HCT116 (cell line): ENCODE measurements around the gene CDA. TPM values are rescaled to one million over a fixed set of nuclear protein-coding genes. Genes with fewer than 3 reads are reported as not detected.

Experiments
- ATAC-seq: fragments of 200-7000 bp; cut with Tn5 transposase; 2 replicates; pipeline ENCODE4 v1.9.1; 2020; ENCODE audit warnings: mild to moderate bottlenecking, moderate library complexity
- BruUV-seq: library from RNA; stranded (reverse); fragments of 400-500 nt; replicated peaks from 2 replicates; lab custom pipeline; 2021; lab: Mats Ljungman, UMichigan
- CTCF ChIA-PET: fragments of 300-600 bp; sonication (Branson Sonifier 250); formaldehyde crosslinking; loops from one replicate; lab custom pipeline; 2021; ENCODE audit warnings: antibody characterized with exemption; lab: Charles Lee
- POLR2A ChIA-PET: fragments of 300-600, 350-600 bp; sonication (Branson Sonifier 250); formaldehyde crosslinking; loops from one replicate; lab custom pipeline; 2021; ENCODE audit warnings: antibody characterized with exemption; lab: Charles Lee
- RAD21 ChIA-PET, 2 experiments: fragments of 300-600 bp; sonication (Branson Sonifier 250); formaldehyde crosslinking; loops; one replicate each; lab custom pipeline; 2023; ENCODE audit warnings: low total read pairs in 2 of 2; ENCODE audit not compliant: uncharacterized antibody in 2 of 2, unreplicated experiment in 2 of 2, low non-redundant PET in 1 of 2; lab: Charles Lee
- DNase-seq: peaks from one replicate; pipeline ENCODE4 v3.0.0-alpha.2; 2010; ENCODE audit warnings: low read depth, low spot score
- H2AFZ ChIP-seq: fragments of 200-600 bp; shearing (Covaris generic), sonication (generic); 2 replicates; pipeline ENCODE4 v1.6.1; 2017; ENCODE audit warnings: low read depth, mixed run types, mixed read lengths, antibody characterized with exemption, low read length; ENCODE audit not compliant: poor library complexity, severe bottlenecking
- H3K27ac ChIP-seq: 2 replicates; pipeline ENCODE4 v1.5.1; 2012; ENCODE audit warnings: low read depth, low read length
- H3K27me3 ChIP-seq: fragments of 200-600 bp; sonication (generic); 2 replicates; pipeline ENCODE4 v1.6.1; 2016; ENCODE audit warnings: mixed run types, low read length, mixed read lengths; ENCODE audit not compliant: insufficient read depth
- H3K36me3 ChIP-seq, 2 experiments: fragments of 200-500 bp in 1 of 2; fragments of 200-600 bp in 1 of 2; sonication (Bioruptor generic) in 1 of 2; sonication (generic) in 1 of 2; 2 replicates each; pipeline versions ENCODE4 v1.5.1 to v1.6.1; 2014 to 2016; ENCODE audit warnings: low read length in 2 of 2, inconsistent platforms in 1 of 2, mixed read lengths in 1 of 2, mixed run types in 1 of 2; ENCODE audit not compliant: insufficient read depth in 2 of 2, control insufficient read depth in 1 of 2
- H3K4me1 ChIP-seq, 2 experiments: fragments of 200-600 bp in 1 of 2; sonication (generic) in 1 of 2; 2 replicates each; pipeline versions ENCODE4 v1.5.1 to v1.6.1; 2012 to 2017; ENCODE audit warnings: low read length in 2 of 2, inconsistent platforms in 1 of 2, mild to moderate bottlenecking in 1 of 2, mixed read lengths in 1 of 2, mixed run types in 1 of 2, moderate library complexity in 1 of 2; ENCODE audit not compliant: insufficient read depth in 2 of 2, control insufficient read depth in 1 of 2
- H3K4me2 ChIP-seq: fragments of 200-600 bp; sonication (generic); 2 replicates; pipeline ENCODE4 v1.6.1; 2017; ENCODE audit warnings: mixed run types, low read length, mixed read lengths
- H3K4me3 ChIP-seq, 2 experiments: fragments of 200-600 bp in 1 of 2; sonication (generic) in 1 of 2; replicated peaks in 1 of 2; 2 replicates each; pipeline ENCODE4 v1.5.1; 2011 to 2016; ENCODE audit warnings: low read length in 2 of 2, control low read depth in 1 of 2, low read depth in 1 of 2, mild to moderate bottlenecking in 1 of 2, mixed read lengths in 1 of 2, mixed run types in 1 of 2
- H3K79me2 ChIP-seq: fragments of 200-600 bp; sonication (generic); 2 replicates; pipeline ENCODE4 v1.6.1; 2017; ENCODE audit warnings: mild to moderate bottlenecking, mixed run types, low read length, moderate library complexity, mixed read lengths; ENCODE audit not compliant: insufficient read depth
- H3K9ac ChIP-seq: fragments of 200-600 bp; sonication (generic); 2 replicates; pipeline ENCODE4 v1.6.1; 2016; ENCODE audit warnings: low read length, mixed read lengths
- H3K9me2 ChIP-seq: fragments of 200-600 bp; sonication (generic), shearing (Covaris generic); 2 replicates; pipeline ENCODE4 v1.6.1; 2017; ENCODE audit warnings: mixed run types, mild to moderate bottlenecking, moderate library complexity; ENCODE audit not compliant: insufficient read depth
- H3K9me3 ChIP-seq, 2 experiments: fragments of 200-500 bp in 1 of 2; fragments of 200-600 bp in 1 of 2; sonication (Bioruptor generic) in 1 of 2; sonication (generic) in 1 of 2; 2 replicates each; pipeline ENCODE4 v1.6.1; 2014 to 2017; ENCODE audit warnings: low read length in 2 of 2, mixed read lengths in 2 of 2, inconsistent platforms in 1 of 2, low read depth in 1 of 2, mild to moderate bottlenecking in 1 of 2, mixed run types in 1 of 2, moderate library complexity in 1 of 2; ENCODE audit not compliant: control insufficient read depth in 1 of 2, insufficient read depth in 1 of 2
- H4K20me1 ChIP-seq: fragments of 200-600 bp; sonication (generic), shearing (Covaris generic); 2 replicates; pipeline ENCODE4 v1.6.1; 2017; ENCODE audit warnings: mixed run types, mild to moderate bottlenecking, moderate library complexity; ENCODE audit not compliant: insufficient read depth
- CBX3 ChIP-seq: IDR thresholded peaks from 2 replicates; pipeline ENCODE4 v1.6.1; 2012; ENCODE audit warnings: low read depth
- CTCF ChIP-seq, 3 experiments: fragments of 200-600 bp in 1 of 3; sonication (generic) in 1 of 3; IDR thresholded peaks in 2 of 3; conservative IDR thresholded peaks in 1 of 3; 2 replicates each; pipeline ENCODE4 v1.5.1; 2012 to 2017; ENCODE audit warnings: low read depth in 2 of 3, low read length in 2 of 3, antibody characterized with exemption in 1 of 3, borderline replicate concordance in 1 of 3, control low read depth in 1 of 3, mild to moderate bottlenecking in 1 of 3, mixed read lengths in 1 of 3, mixed run types in 1 of 3, moderate library complexity in 1 of 3; ENCODE audit not compliant: insufficient read depth in 1 of 3
- EGR1 ChIP-seq: IDR thresholded peaks from 2 replicates; pipeline ENCODE4 v1.6.1; 2012; ENCODE audit warnings: low read depth
- ELF1 ChIP-seq: IDR thresholded peaks from 2 replicates; pipeline ENCODE4 v1.6.1; 2012; ENCODE audit warnings: low read depth, borderline replicate concordance
- EZH2 ChIP-seq: fragments of 200-600 bp; sonication (generic); IDR thresholded peaks from 2 replicates; pipeline ENCODE4 v1.6.1; 2017; ENCODE audit warnings: antibody characterized with exemption, mixed run types
- FOSL1 ChIP-seq: IDR thresholded peaks from 2 replicates; pipeline ENCODE4 v1.6.1; 2012; ENCODE audit warnings: low read depth
- JUND ChIP-seq: IDR thresholded peaks from 2 replicates; pipeline ENCODE4 v1.6.1; 2012
- POLR2A ChIP-seq: IDR thresholded peaks from 2 replicates; pipeline ENCODE4 v1.7.0; 2011; ENCODE audit warnings: borderline replicate concordance; ENCODE audit not compliant: insufficient read depth, insufficient read length; ENCODE audit errors: extremely low read depth
- SIN3A ChIP-seq: IDR thresholded peaks from 2 replicates; pipeline ENCODE4 v1.6.1; 2012; ENCODE audit warnings: low read depth
- SP1 ChIP-seq: IDR thresholded peaks from 2 replicates; pipeline ENCODE4 v1.6.1; 2012; ENCODE audit warnings: low read depth
- SRF ChIP-seq: IDR thresholded peaks from 2 replicates; pipeline ENCODE4 v1.6.1; 2012; ENCODE audit warnings: low read depth
- TCF7L2 ChIP-seq: IDR thresholded peaks from 2 replicates; pipeline ENCODE4 v1.7.0; 2011; ENCODE audit warnings: borderline replicate concordance, inconsistent platforms; ENCODE audit not compliant: insufficient read depth, insufficient read length; ENCODE audit errors: extremely low read depth
- YY1 ChIP-seq: IDR thresholded peaks from 2 replicates; pipeline ENCODE4 v1.6.1; 2011; ENCODE audit warnings: low read length, low read depth, moderate library complexity, mild to moderate bottlenecking; ENCODE audit not compliant: insufficient replicate concordance; ENCODE audit errors: extremely low read depth
- ZFX ChIP-seq: fragments of 450-650 bp; IDR thresholded peaks from 2 replicates; pipeline ENCODE4 v1.6.1; 2017
- intact Hi-C: fragments of 100-400 bp; cut with micrococcal nuclease; formaldehyde crosslinking; loops from 2 replicates; pipeline ENCODE4 v1.10.0; 2022
- total RNA-seq: library from RNA; stranded (reverse); gene quantifications from one replicate; pipeline ENCODE4 v1.2.1, GENCODE V29; 2021; ENCODE audit not compliant: unreplicated experiment
- TF ChIP-seq, protein P1 (sequence below): IDR thresholded peaks from 2 replicates; pipeline ENCODE4 v1.6.1; 2012
- TF ChIP-seq, protein P2 (sequence below): IDR thresholded peaks from 2 replicates; pipeline ENCODE4 v1.6.1; 2011; ENCODE audit warnings: mild to moderate bottlenecking, low read length, moderate library complexity; ENCODE audit not compliant: insufficient replicate concordance; ENCODE audit errors: extremely low read depth
- TF ChIP-seq, protein P3 (sequence below): IDR thresholded peaks from 2 replicates; pipeline ENCODE4 v1.6.1; 2012

The CDA gene
- total RNA-seq, 1 experiment from 2014 or later, result 28.6 TPM

GRCh38 chr1:20551945-20552727, 36.8 kb upstream of the CDA start, which contains the start of gene FAM43B:
Gene FAM43B, plus strand, starts transcription at chr1:20552573. Its CDS starts 401 bp downstream, at chr1:20552974.
- no TSS peak for BruUV-seq
- Histone ChIP-seq H3K27me3 (no peaks in the 10 kb centered on the region), H2AFZ (no peak within 1 kb of the TSS), H3K4me1 (no peaks in the 10 kb centered on the region), H3K27ac (no peak within 1 kb of the TSS), H3K4me2 (no peak within 1 kb of the TSS), H4K20me1 (no peaks in the 10 kb centered on the region), H3K9me2 (no peaks in the 10 kb centered on the region), H3K9me3 (no peaks in the 10 kb centered on the region), H3K4me3 (no peak within 1 kb of the TSS), H3K79me2 (no peaks in the 10 kb centered on the region), H3K9ac (no peak within 1 kb of the TSS), H3K36me3 (no peaks in the 10 kb centered on the region)
- ChIA-PET POLR2A (no interaction called here), RAD21 (no interaction called here), CTCF (interaction anchor here (1.5 kb wide), 1 partner anchor 22 kb away, joined by 5 read pairs; no protein-coding TSS in a partner anchor)
- intact Hi-C loops, result no loop called here
- TF ChIP-seq EGR1, result no peak
- no peak for TF ChIP-seq SIN3A
- TF ChIP-seq SP1, result no peak
- TF ChIP-seq JUND, result no peak
- no peak for TF ChIP-seq CBX3
- TF ChIP-seq, protein P1, sequence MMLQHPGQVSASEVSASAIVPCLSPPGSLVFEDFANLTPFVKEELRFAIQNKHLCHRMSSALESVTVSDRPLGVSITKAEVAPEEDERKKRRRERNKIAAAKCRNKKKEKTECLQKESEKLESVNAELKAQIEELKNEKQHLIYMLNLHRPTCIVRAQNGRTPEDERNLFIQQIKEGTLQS, result no peak
- TF ChIP-seq, protein P2, sequence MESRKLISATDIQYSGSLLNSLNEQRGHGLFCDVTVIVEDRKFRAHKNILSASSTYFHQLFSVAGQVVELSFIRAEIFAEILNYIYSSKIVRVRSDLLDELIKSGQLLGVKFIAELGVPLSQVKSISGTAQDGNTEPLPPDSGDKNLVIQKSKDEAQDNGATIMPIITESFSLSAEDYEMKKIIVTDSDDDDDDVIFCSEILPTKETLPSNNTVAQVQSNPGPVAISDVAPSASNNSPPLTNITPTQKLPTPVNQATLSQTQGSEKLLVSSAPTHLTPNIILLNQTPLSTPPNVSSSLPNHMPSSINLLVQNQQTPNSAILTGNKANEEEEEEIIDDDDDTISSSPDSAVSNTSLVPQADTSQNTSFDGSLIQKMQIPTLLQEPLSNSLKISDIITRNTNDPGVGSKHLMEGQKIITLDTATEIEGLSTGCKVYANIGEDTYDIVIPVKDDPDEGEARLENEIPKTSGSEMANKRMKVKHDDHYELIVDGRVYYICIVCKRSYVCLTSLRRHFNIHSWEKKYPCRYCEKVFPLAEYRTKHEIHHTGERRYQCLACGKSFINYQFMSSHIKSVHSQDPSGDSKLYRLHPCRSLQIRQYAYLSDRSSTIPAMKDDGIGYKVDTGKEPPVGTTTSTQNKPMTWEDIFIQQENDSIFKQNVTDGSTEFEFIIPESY, result no peak
- no peak for TF ChIP-seq SRF
- no peak for TF ChIP-seq CTCF (IDR thresholded peaks at IDR 0.05 in 2 of 3, conservative IDR thresholded peaks at IDR 0.05 in 1 of 3; ENCODE audit: borderline replicate concordance in 1 of 3, insufficient read depth in 1 of 3, low read depth in 2 of 3, low read length in 2 of 3)
- TF ChIP-seq ELF1, result no peak
- TF ChIP-seq TCF7L2, result no peak
- no peak for TF ChIP-seq FOSL1
- no peak for TF ChIP-seq POLR2A
- no peak for TF ChIP-seq ZFX
- no peak for TF ChIP-seq YY1
- TF ChIP-seq EZH2, result no peak
- TF ChIP-seq, protein P3, sequence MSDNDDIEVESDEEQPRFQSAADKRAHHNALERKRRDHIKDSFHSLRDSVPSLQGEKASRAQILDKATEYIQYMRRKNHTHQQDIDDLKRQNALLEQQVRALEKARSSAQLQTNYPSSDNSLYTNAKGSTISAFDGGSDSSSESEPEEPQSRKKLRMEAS, result no peak
- no peak for ATAC-seq
- DNase-seq, result no peak
